Measurements from ENCODE around the gene NPPA.

GRCh38 chr1:11823366-11824137 is 24.0 kb downstream of the NPPA start:
- TF ChIP-seq, protein P1, sequence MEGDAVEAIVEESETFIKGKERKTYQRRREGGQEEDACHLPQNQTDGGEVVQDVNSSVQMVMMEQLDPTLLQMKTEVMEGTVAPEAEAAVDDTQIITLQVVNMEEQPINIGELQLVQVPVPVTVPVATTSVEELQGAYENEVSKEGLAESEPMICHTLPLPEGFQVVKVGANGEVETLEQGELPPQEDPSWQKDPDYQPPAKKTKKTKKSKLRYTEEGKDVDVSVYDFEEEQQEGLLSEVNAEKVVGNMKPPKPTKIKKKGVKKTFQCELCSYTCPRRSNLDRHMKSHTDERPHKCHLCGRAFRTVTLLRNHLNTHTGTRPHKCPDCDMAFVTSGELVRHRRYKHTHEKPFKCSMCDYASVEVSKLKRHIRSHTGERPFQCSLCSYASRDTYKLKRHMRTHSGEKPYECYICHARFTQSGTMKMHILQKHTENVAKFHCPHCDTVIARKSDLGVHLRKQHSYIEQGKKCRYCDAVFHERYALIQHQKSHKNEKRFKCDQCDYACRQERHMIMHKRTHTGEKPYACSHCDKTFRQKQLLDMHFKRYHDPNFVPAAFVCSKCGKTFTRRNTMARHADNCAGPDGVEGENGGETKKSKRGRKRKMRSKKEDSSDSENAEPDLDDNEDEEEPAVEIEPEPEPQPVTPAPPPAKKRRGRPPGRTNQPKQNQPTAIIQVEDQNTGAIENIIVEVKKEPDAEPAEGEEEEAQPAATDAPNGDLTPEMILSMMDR (conservative IDR thresholded peaks at IDR 0.05; ENCODE audit: low read length): no peak
- TF ChIP-seq EZH2phosphoT487 (IDR thresholded peaks at IDR 0.05; ENCODE audit: borderline replicate concordance, low read depth, low read length): no peak
